ENCODE data around the gene CTDSP1. TPM values are rescaled to one million over a fixed set of nuclear protein-coding genes. Genes with fewer than 3 reads are reported as not detected.

Gene CTDSP1
- total RNA-seq, 1 donor: 152 TPM

- DNase-seq (ENCODE audit: low read depth in 2 of 3, low spot score in 2 of 3): no peak
Measured at GRCh38 chr2:218421027-218421426, 21.4 kb downstream of the CTDSP1 start.

DNA sequence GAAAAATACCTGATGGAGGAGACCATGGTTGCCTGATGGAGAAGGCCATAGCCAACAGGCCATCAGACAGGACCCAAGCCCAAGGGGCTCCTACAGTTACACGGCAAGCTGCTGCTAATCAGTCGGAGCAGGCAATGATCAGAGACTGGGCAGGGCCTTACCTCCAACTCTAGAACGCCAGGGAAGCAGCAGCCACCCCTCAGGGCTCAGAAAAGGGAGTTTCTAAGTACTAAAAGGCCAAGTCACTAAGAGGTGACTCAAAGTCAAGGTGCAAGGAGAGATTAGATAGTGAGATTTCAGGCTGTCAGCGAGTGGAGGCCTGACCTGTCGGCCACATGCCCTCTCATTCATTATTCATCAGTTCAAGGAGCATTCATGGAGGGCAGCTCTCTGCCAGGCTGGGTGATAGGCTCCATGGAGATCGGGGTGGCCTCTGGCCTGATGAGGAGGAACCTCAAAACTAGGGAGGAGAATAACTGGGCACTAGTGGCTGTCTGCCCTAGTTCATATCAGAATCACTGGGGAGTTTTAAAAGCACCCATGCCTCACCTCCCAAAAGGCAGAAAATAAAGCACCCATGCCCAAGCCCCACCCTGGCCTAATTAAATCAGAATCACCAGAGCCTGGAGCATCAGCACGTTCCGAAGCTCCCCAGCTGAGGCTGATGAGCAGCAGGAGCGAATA, 22.9 kb downstream of the CTDSP1 start:
- no peak for DNase-seq (ENCODE audit: low read depth in 2 of 3, low spot score in 2 of 3)

DNA sequence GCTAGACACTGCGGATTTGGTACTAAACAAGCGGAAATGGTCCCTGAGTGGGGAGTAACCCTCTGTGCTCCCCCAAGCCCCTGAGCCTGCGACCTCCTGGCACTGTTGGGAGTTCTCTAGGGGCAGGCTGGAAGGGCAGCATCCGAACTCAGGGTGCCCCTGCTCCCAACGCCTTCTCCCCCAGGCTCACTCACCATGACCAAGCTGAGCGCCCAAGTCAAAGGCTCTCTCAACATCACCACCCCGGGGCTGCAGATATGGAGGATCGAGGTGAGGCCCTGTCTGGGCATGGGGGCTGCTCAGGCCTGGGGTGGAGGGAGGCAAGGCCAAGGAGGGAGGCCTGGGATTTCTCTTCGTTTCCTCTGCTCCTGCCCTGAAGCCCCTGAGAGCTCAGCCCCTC, 23.9 kb downstream of the CTDSP1 start:
- DNase-seq (ENCODE audit: low read depth in 2 of 3, low spot score in 2 of 3): no peak

DNA sequence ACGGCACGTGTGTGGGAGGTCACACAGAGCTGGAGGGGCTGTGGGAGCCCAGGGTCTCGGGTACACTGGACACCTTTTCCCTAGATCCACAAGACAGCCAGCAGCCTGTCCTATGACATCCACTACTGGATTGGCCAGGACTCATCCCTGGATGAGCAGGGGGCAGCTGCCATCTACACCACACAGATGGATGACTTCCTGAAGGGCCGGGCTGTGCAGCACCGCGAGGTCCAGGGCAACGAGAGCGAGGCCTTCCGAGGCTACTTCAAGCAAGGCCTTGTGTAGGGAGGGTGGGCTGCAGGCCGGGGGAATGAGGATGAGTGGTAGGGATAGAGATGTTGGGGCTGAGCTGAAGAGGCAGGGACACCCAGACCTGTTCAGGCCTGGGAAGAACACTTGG, 25.9 kb downstream of the CTDSP1 start:
- no peak for DNase-seq (ENCODE audit: low read depth in 2 of 3, low spot score in 2 of 3)

DNA sequence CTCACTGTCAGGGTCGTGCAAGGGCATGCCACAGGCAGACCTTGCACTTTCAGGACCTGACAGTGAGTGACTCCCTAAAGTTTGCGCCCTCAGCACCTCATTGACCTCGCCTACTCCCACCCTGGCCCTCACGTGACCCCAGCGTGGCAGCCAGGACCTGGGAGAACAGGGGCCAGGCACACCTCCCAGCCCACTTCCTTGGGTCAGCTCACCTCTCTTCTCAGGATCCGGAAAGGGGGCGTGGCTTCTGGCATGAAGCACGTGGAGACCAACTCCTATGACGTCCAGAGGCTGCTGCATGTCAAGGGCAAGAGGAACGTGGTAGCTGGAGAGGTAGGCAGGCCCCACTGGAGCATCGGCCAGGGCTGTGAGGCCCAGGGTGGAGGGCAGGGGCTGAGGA, 28.1 kb downstream of the CTDSP1 start:
- no peak for DNase-seq (ENCODE audit: low read depth in 2 of 3, low spot score in 2 of 3)

DNA sequence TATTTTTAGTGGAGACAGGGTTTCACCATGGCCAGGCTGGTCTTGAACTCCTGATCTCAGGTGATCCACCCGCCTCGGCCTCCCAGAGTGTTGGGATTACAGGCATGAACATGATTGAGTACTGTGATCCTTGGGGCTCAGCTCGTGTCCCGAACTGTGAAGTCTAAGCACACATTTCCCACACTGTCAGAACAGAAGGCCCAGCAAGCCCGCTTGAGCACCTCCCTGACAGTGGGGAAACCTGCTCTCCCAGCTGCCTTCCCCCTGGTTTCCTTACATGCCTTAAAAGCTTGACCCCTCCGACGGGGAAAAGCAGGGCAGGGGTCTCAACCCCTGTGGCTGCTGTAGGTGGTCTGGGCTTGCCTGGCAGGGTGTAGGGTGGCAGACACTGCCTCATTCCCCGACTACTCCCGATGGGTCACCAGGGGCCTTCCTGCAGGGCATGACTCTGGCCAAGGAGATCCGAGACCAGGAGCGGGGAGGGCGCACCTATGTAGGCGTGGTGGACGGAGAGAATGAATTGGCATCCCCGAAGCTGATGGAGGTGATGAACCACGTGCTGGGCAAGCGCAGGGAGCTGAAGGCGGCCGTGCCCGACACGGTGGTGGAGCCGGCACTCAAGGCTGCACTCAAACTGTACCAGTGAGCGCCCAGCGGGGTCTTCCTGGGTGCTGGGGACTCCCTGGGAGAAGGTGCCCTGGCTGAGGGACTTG, 29.3 kb downstream of the CTDSP1 start:
- DNase-seq (ENCODE audit: low read depth in 2 of 3, low spot score in 2 of 3): no peak

GRCh38 chr2:218429911-218430692, 30.4 kb downstream of the CTDSP1 start:
- no peak for DNase-seq (ENCODE audit: low read depth in 2 of 3, low spot score in 2 of 3)

DNA sequence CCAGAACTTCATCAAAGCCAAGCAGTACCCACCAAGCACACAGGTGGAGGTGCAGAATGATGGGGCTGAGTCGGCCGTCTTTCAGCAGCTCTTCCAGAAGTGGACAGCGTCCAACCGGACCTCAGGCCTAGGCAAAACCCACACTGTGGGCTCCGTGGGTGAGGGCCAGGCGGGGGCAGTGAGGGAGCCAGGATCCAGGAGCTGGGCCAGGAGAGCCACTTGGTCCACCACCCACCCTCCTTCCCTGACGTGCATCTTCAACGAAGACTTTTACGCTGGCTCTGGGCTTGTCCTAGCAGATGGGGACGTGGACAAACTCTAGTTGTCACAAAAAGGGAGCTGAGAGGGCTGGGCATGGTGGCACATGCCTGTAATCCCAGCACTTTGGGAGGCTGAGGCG, 31.1 kb downstream of the CTDSP1 start:
- no peak for DNase-seq (ENCODE audit: low read depth in 2 of 3, low spot score in 2 of 3)

DNA sequence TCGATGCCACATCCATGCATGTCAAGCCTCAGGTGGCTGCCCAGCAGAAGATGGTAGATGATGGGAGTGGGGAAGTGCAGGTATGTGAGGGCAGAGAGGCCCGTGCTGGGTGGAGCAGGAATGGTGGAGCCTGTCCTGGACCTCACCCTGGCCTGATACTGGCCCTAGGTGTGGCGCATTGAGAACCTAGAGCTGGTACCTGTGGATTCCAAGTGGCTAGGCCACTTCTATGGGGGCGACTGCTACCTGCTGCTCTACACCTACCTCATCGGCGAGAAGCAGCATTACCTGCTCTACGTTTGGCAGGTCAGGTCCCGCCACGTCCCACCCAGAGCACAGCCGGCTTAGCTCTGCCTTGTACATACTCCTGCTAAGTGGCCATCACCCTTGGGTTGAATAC, 32.2 kb downstream of the CTDSP1 start:
- no peak for DNase-seq (ENCODE audit: low read depth in 2 of 3, low spot score in 2 of 3)

GRCh38 chr2:218432676-218433365, 33.2 kb downstream of the CTDSP1 start:
- no peak for DNase-seq (ENCODE audit: low read depth in 2 of 3, low spot score in 2 of 3)

- no peak for DNase-seq (ENCODE audit: low read depth in 2 of 3, low spot score in 2 of 3)
Measured at GRCh38 chr2:218434456-218434855, 34.8 kb downstream of the CTDSP1 start.

DNA sequence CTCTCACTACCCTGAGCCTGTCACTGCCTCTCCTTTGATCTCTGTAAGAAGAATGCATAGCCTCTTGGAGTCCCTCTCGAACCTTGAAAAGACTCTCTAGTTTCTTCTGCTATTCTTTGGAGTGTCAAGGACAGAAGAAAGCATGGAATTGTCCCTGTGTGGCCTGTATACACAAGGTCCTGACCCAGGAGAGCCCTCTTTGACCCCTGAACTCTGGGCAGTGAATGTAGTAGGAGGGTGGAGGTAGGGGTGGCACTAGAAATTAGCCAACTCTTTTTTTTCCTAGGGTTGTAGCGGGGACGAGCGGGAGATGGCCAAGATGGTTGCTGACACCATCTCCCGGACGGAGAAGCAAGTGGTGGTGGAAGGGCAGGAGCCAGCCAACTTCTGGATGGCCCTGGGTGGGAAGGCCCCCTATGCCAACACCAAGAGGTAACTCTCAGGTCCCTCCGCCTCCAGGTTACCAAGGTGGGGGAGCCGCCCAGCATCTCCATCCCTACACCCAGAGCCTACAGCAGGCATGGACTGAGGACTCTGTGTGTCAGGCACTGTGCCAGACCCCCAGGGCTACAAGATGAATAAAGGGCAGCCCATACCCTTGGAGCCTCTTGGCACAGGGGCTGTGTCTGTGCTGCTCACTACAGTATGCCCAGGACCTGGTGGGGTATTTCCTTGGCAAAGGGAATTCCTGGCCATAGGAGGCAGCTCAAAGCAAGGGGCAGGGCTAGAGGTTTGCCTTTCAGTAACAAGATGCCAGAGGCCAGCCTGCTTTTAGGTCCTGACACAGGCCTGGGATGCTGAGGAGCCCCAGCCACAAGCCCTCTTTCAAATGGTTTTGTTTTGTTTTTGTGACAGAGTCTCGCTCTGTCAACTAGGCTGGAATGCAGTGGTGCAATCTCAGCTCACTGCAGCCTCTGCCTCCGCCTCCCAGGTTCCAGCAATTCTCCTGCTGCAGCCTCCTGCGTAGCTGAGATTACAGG, 35.6 kb downstream of the CTDSP1 start:
- DNase-seq (ENCODE audit: low read depth in 2 of 3, low spot score in 2 of 3): no peak

- DNase-seq (ENCODE audit: low read depth in 2 of 3, low spot score in 2 of 3): no peak
Measured at GRCh38 chr2:218436992-218437391, 37.3 kb downstream of the CTDSP1 start.

GRCh38 chr2:218437969-218438368, 38.3 kb downstream of the CTDSP1 start:
- no peak for DNase-seq (ENCODE audit: low read depth in 2 of 3, low spot score in 2 of 3)

DNA sequence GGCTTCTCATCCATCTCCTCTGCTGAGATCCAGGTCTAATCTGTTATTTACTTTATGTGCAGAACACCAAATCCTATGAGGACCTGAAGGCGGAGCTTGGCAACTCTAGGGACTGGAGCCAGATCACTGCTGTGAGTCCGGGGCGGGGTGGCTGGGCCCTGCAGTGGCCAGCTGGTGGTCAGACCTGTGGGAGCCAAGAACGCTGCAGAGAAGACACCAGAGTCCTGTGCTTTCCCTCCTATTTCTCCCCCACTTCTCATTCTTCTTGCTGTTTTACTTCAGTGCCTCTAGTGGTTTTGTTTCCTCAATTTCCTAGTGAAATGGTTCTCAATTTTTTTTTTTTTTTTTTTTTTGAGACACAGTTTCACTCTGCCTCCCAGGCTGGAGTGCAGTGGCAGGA, 38.9 kb downstream of the CTDSP1 start:
- no peak for DNase-seq (ENCODE audit: low read depth in 2 of 3, low spot score in 2 of 3)

- DNase-seq (ENCODE audit: low read depth in 2 of 3, low spot score in 2 of 3): no peak
Measured at GRCh38 chr2:218444692-218445357, 45.2 kb downstream of the CTDSP1 start.

- DNase-seq (ENCODE audit: low read depth in 2 of 3, low spot score in 2 of 3): no peak
Measured at GRCh38 chr2:218445602-218446001, 45.9 kb downstream of the CTDSP1 start.

DNA sequence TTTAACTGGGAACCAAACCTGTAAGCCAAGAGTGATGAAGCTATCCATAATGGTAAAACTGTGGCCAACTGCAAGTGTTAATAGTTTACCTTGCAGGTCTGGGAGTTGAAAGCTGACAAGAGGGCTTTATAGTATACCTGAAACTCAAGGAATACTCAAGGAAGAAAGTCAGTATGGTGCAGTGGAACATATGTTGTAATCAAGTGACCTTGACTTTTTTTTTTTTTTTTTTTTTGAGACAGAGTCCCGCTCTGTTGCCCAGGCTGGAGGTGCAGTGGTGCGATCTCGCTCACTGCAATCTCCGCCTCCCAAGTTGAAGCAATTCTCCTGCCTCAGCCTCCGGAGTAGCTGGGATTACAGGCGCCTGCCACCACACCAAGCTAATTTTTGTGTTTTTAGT, 46.9 kb downstream of the CTDSP1 start:
- no peak for DNase-seq (ENCODE audit: low read depth in 2 of 3, low spot score in 2 of 3)

DNA sequence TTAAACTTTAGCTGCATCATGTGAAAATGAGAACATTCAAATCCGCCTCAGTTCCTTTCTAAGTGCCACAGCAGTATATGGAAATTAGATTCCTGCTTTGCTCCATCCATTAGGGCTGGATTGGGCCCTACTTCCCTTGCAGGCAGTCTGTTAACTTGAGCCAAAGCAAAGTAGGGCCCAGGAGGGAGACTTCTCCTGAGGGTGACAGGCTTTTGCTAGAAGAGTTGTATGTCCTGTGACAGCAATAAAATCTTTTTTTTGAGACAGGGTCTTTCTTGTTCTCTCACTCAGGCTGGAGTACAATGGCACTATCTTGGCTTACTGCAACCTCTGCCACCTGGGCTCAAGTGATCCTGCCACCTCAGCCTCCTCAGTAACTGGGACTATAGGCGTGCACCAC, 47.4 kb downstream of the CTDSP1 start:
- no peak for DNase-seq (ENCODE audit: low read depth in 2 of 3, low spot score in 2 of 3)

Measured in hematopoietic multipotent progenitor cell (in vitro differentiated cells).